Measurements from ENCODE around the gene CEMIP2. TPM values are rescaled to one million over a fixed set of nuclear protein-coding genes. Genes with fewer than 3 reads are reported as not detected.

CEMIP2 gene
- total RNA-seq, 6 donors from 2014 or later, result 113 to 277 (median 161) TPM

DNA sequence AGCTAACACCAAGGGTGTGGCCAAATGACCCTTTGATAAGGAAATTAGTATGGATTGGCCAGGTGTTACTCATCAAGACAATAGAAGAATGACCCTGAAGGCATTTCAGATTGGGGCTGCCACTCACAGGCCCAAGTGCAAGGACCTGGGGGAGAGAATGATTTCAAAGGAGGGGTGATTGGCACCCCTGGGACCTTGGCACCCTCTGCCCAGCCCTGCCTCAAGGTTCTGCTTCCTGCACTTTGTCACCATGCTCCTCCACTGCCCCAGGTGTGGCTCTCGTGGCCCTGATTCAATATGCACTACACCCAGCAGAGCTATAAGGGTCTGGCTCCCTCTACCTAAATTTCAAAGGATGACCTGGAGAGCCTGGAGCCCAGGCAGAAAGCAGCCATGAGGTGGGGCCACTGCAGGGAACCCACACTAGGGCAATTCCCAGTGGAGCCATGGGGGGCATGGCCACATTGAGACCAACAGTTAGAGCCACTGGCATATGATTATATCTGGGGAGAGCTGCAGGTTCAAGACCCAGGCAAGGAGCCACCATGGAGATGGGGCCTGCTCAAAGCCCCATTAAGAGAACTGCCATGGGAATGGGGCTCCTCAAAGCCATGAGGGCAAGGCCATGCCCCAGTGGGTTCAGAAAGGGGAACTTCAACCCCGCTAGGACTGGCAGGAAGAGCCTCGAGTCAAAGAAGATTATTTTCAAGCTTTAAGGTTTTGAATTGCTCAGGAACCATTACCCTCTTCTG, 93.0 kb downstream of the CEMIP2 start:
- Histone ChIP-seq H3K4me3 (no peak overlapping the region), H3K27me3 (no peaks in the 10 kb centered on the region), H3K9me3 (no peaks in the 10 kb centered on the region), H3K36me3 (no peaks in the 10 kb centered on the region), H3K4me1 (peaks cover 35 to 37% (median 36%) of the 10 kb centered on the region in 4 donors), H3K27ac (peak overlapping the region in 2 of 4 donors; percentile 35 to 58)
- TF ChIP-seq POLR2AphosphoS5 (IDR thresholded peaks at IDR 0.05) (no peak), CTCF (IDR thresholded peaks at IDR 0.05) (no peak)
- DNase-seq, result no peak
- 56 to 59% methylated on average over 2 to 3 of the region's 3 CpGs for whole genome bisulfite sequencing, 2 donors
- ATAC-seq (ENCODE audit: low FRiP score in 2 of 2), result no peak

GRCh38 chr9:71672573-71672972, 95.7 kb downstream of the CEMIP2 start:
- Histone ChIP-seq H3K9me3 (no peaks in the 10 kb centered on the region), H3K27me3 (no peaks in the 10 kb centered on the region), H3K4me1 (peaks cover 10 to 12% (median 11%) of the 10 kb centered on the region in 4 donors), H3K4me3 (no peak overlapping the region), H3K36me3 (no peaks in the 10 kb centered on the region), H3K27ac (no peak overlapping the region)
- DNase-seq, result no peak
- 97% methylated on average over 1 of the region's 1 CpG for WGBS, 2 donors
- no peak for ATAC-seq (ENCODE audit: low FRiP score in 2 of 2)
- TF ChIP-seq CTCF (IDR thresholded peaks at IDR 0.05), result no peak
- no peak for TF ChIP-seq POLR2A (IDR thresholded peaks at IDR 0.05)
- no peak for TF ChIP-seq POLR2AphosphoS5 (IDR thresholded peaks at IDR 0.05)
- TF ChIP-seq EP300 (IDR thresholded peaks at IDR 0.05), result no peak

GRCh38 chr9:71671289-71671688, 97.0 kb downstream of the CEMIP2 start:
- Histone ChIP-seq H3K4me1 (peaks cover 0 to 3% (median 0%) of the 10 kb centered on the region in 4 donors), H3K27me3 (no peaks in the 10 kb centered on the region), H3K27ac (no peak overlapping the region), H3K4me3 (no peak overlapping the region), H3K9me3 (no peaks in the 10 kb centered on the region), H3K36me3 (no peaks in the 10 kb centered on the region)
- WGBS, 2 donors, result 78 to 81% methylated on average over 3 of the region's 3 CpGs
- ATAC-seq (ENCODE audit: low FRiP score in 2 of 2) (no peak), DNase-seq (no peak)
- no peak for TF ChIP-seq POLR2A (IDR thresholded peaks at IDR 0.05)
- no peak for TF ChIP-seq CTCF (IDR thresholded peaks at IDR 0.05)
- no peak for TF ChIP-seq POLR2AphosphoS5 (IDR thresholded peaks at IDR 0.05)
- TF ChIP-seq EP300 (IDR thresholded peaks at IDR 0.05), result no peak

DNA sequence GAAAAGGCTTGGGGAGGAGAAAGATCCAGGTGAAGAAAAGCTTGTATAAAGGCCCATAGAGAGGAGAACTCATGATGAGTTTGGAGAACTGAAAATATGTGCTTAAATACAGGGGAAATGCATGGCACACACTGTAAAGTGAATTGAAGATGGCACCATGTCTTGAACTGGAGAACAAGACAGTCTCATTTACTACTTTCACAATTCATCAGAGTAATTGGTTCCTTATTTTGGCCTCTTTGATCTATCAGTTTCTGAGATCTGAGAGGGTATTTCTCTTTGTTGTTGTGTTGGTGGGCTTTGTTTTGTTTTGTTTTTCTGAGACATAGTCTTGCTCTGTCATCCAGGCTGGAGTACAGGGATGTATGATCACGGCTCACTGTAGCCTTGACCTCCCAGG, 98.2 kb downstream of the CEMIP2 start:
- TF ChIP-seq EP300 (IDR thresholded peaks at IDR 0.05) (no peak), CTCF (IDR thresholded peaks at IDR 0.05) (no peak), POLR2AphosphoS5 (IDR thresholded peaks at IDR 0.05) (no peak), POLR2A (IDR thresholded peaks at IDR 0.05) (no peak)
- WGBS, 2 donors, result 75 to 89% methylated on average over 1 of the region's 1 CpG
- no peaks in the 10 kb centered on the region for H3K27me3 ChIP-seq

More for the DNA sequence above, 98.2 kb downstream of the CEMIP2 start:
- H3K9me3 ChIP-seq, result no peaks in the 10 kb centered on the region
- no peaks in the 10 kb centered on the region for H3K36me3 ChIP-seq
- peaks cover 0 to 3% (median 0%) of the 10 kb centered on the region in 4 donors for H3K4me1 ChIP-seq
- no peak overlapping the region for H3K4me3 ChIP-seq
- no peak overlapping the region for H3K27ac ChIP-seq
- DNase-seq (no peak), ATAC-seq (ENCODE audit: low FRiP score in 2 of 2) (no peak)
